HG03442 (cell line): Measurements from ENCODE around the gene PYGB.

ENCODE experiments used
- ATAC-seq: cut with Tn5 transposase; IDR thresholded peaks from one replicate; pipeline ENCODE4 v1.9.1; 2021; ENCODE audit warnings: mild to moderate bottlenecking, moderate library complexity; ENCODE audit not compliant: unreplicated experiment

The PYGB gene

DNA sequence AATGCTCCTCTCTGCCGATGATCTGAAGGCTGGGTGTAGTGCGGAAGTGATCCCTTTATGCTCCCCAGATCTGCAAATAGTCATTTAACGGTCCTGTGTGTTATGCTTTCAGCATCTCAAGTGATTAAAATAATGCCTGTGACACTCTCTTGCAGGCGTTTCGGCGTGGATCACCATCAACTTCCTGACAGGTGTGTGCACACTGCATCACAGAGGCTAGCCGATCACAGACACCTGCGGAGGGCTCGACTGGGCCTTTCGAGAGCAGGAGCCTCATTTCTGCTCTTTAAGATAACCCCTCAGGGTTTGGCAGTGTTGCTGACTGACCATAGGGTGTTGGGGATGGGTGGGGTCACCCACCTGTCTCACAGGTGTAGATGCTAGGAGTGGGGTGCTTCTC, 32.4 kb upstream of the PYGB start:
- ATAC-seq: no peak

DNA sequence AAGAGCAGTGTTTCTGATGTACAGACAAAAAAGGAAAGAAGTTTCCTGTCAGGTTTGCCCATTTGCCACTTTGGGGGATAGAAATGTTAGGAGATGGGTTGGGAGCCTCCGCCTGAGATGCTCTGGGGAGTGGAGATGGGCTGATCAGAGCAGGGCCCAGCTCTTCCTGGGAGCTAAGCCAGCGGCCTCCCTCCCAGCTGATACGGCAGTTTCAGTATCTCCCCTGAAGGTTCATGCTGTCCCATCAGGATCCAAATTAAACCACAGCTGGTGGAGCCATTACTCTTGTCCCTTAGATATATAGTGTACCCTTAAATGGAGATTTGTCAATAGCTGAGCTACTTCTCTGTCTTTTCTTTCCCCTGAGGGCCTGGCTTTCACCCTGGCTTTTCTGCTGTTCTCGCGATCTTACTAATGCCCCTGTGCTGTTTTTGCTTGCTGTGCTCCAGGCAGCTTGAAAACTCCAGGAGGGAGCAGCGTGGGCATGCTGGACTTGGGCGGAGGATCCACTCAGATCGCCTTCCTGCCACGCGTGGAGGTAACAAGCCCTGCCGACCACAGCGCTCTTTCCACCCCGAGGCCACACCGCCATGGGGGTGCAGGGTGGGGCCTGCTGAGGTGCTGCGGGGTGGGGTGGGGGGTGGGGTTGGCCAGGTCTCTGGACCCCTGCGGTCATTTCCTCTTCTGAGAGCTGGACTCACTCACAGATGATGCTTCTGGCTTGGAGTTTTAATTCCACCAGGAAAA, 31.5 kb upstream of the PYGB start:
- ATAC-seq: no peak

DNA sequence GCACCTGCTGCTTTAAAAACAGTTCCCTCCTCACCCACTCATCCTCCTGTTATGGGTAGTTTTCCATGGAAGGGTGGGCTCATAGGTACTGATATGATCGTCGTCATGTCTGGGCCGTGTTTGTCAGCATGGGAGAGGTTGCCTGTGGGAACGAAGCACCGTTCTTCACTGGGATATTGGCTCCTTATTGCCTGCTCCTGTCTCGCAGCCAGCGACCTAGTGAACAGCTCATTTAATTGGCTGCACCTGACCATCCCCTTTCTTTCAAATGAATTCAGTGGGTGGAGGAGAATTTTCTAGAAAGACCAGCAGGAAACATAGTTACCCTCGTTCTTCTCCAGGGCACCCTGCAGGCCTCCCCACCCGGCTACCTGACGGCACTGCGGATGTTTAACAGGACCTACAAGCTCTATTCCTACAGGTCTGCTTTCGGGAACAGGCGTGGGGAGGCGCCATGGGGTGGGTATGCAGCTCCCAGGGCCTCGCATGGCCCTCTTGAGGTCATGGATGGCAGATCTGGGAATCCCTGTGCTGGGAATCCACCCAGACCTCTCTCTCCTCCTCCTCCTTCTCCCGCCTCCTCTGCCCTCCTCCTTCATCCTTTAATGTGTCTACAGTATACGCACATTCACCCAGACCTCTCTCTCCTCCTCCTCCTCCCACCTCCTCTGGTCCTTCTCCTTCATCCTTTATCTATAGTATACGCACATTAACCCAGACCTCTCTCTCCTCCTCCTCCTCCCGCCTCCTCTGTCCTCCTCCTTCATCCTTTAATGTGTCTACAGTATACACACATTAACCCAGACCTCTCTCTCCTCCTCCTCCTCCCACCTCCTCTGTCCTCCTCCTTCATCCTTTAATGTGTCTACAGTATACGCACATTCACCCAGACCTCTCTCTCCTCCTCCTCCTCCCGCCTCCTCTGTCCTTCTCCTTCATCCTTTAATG, 30.4 kb upstream of the PYGB start:
- no peak for ATAC-seq

DNA sequence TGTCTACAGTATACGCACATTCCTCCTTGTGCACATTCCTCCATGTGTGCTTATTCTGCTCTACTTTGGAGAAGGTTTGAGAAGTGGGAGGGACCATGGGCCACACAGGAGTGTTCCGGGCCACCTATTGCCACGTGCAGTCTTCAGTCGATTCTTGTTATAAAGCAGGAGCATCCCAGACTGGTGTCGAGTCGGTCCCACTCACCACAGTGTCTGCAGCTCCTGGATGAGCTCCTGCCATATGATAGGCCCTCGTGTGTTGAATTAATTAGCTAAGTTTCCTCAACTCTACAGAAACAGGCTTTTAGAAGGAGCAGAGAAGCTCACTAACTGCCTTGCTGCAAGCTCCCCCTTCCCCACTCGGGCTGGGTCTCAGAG, 29.8 kb upstream of the PYGB start:
- no peak for ATAC-seq

DNA sequence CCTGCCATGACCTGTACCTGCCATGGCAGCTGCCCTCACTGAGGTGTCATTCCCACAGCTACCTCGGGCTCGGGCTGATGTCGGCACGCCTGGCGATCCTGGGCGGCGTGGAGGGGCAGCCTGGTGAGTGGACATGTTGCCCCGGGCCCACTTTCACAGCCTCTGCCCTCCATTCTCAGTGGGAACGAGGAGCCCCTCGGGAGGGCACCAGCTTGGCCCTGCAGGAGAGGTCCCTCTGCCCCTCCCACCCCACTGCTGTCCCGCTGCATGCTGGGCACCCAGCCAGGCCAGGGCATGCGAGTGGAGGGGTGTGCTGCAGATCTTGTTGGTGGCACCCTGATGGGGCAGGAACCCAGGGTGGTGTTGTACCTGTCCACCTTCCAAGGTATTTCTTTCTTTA, 29.4 kb upstream of the PYGB start:
- ATAC-seq: no peak

DNA sequence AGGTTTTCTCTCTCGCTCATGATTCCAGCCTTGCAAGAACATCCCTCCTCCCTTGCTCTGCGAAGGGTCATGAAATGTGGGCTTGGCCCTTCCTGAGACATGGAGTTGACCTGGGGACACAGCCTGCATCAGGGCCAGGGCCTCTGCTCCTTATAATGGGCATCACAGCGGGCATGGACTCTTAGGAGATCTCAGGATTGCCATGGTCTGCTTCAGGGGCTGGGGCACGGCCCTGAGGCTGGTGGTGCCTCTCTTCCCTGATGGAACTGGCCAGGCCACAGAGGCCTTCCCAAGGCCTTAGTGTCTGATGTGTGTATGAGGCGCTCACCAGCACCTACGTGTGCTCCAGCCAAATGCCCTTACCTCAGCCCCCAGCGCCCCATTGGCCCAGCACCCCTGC, 28.5 kb upstream of the PYGB start:
- no peak for ATAC-seq

DNA sequence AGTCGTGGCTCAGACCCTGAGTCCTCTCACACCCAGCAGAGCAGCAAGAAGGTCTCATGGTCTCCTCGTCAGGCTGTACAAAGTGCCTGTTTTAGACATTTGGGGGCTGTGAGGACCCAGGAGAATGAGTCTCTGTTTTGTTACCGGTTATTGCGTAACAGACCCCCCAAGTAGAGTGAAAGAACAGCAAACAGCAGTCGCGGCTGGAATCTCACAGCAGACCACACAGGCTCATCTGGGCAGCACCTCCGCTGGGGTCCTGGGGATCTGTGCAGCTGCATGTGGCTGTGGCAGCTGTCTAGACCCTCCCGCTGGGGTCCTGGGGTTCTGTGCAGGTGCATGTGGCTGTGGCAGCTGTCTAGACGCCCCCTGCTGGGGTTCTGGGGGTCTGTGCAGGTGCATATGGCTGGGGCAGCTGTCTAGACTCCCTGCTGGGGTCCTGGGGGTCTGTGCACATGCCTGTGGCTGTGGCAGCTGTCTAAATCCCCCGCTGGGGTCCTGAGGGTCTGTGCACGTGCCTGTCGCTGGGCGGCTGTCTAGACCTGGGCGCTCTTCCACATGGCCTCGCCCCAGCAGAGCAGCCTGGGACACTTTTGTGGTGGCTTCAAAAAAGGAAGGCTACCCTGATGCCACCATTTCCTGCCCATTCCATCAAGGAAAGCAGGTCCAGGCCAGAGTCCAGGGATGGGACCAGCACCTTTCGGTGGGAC, 27.7 kb upstream of the PYGB start:
- no peak for ATAC-seq

DNA sequence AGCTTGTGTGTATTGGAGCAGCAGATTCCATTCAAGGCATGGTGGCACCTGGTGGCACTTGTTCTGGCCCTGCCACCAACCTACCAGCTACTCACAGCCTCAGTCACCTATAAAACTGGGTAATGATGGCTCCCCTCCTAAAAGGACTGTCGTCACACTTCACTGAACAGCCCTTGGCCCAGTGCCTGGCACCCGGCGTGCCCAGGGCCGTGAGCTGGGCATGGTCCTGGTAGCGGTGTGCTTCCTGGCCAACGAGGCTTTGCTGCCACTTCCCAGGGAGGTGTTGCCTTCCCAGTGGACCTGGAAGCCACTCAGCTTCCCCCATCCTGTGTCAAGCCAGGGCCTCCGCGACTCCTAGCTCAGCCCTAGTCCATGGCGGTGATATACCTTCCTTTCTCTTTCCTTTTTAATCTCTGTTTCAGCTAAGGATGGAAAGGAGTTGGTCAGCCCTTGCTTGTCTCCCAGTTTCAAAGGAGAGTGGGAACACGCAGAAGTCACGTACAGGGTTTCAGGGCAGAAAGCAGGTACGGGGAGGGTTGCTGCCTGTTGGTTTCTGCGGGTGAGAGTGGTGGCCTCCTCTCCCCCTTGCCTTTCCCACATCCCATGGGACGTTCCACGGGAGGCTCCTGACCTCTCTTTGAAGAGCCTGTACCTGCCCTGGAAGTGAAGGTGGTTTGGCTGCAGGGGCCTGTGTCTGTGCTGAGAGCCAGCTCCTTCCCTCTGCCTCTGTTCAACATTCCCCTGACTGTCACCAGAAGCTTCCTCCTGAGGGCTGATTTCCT, 26.9 kb upstream of the PYGB start:
- no peak for ATAC-seq

DNA sequence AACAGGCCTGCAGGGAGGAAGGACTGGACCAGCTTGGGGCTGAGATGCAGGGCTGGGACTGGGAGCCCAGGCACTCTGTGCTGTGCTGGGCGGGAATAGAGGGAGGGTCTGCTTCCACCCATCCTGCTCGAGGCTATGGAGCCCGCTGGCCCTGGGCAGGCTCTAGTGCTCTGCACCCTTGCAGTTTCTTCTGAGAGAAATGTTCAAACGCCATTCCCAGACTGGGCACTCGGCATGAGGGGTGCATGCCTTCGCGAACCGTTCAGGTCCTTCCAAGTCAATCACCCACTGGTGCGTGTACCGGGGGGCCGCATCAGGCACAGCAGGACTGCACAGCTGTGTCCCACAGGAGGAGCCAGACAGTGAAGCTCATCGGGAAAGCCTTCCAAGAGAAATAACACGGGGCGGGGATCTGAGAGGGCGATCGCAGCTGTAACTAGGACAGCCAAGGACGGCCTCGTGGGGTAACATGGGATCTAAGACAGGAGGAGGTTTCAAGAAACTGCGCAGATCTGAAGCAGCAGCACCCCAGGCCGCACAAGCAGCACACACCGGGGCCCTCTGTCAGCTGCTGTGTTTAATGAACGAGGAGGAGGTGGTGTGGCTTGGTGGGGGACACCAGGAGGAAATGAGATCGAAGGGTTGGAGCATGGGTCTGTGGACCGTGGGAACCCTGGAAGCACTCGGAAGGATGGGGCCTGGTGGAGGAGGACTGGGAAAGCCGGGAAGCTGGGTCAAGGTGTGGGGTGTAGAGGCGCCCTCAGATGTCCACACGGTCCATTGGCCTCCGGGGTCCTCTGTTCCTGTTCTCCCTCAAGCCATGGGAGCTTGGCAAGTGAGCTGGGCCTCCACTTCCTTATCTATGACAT, 26.1 kb upstream of the PYGB start:
- no peak for ATAC-seq

DNA sequence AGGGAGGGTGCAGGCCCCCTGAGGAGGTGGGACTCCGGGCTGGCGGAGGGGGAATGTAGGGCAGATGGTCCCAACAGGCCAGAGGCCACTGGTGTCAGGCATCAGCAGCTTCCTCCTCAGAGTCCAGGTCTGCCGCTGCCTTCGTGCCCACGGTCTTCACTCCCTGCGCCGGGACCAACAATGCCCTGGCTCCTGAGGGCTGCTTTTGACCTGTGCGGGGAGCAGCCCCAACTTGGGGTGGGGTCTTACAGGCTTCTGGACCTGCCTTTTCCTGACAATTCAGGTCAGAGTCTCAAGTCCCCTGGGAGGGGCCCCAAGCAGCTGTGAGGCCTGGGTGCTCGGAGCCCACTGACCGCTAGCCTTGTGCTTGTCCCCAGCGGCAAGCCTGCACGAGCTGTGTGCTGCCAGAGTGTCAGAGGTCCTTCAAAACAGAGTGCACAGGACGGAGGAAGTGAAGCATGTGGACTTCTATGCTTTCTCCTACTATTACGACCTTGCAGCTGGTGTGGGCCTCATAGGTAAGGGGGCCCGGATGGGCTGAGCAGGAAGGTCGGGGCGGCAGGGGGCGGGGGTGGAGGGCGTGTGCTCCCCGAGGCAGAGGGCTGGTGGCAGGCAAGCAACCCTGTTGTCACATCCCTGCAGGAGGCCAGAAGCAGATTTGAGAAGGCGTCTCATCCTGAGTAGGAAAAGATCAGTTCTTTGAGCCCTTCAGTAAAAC, 25.3 kb upstream of the PYGB start:
- ATAC-seq: no peak

DNA sequence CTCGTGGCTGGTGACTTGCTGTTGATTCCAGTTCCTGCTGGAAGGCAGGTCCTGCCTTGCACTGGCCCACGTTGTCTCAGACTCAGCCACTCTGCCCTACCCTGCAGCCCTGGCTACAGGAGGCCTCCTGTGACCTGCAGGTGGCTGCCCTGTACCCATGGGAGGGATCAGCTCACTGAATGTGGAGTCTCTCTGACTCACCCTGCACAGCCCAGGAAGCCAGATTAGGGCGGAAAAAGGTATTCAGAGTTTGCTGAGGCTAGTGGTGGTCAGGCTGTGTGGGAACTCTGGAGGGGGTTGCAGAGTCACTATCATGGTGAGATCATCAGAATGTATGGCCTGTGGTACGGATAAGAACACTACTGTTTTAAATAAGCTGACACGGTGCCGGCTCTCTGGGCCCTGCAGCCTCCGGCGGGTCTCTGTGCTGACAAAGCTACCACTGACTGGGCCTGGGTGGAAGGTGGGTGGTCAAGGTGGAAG, 24.7 kb upstream of the PYGB start:
- no peak for ATAC-seq

DNA sequence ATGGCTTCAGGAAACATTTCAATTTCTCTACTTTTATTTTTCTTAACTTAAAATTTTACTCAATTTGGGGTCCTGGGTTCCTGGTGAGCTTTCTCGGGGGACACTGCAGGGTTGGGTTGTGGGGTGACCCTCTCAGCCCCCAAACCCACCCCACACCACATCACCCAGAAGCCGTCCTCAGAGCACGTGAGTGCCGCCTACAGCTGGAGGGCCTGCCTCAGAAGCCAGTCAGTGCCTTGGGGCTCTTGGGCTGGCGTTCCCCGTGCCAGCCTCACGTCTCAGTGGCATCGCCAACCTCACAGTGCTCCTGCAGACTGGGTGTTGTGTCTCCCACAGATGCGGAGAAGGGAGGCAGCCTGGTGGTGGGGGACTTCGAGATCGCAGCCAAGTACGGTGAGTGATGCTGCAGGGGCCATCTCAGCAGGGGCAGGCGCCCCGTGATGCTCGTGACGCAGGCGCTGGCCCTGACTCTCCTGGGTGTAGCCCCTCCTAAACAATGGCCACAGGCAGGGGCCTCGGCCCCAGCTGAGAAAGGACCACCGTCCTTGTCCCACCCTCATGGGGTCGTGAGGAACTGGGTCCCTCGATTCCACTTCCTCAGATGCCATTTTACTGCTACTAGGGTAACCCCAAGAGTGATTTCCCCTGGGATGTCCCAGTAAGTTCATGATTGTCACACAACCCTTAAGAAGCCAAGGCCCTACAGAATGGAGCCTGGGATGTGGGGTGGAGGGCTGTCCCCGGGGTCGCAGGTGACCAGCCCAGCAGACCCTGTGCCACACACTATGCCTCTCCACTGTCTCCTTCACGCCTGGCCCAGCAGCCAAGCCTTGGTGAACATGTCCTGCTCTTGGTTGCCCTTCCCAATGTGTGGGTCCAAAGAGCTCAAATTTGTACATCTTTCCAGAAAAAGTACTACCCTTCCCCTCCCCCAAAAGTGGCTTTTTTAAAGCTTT, 23.8 kb upstream of the PYGB start:
- no peak for ATAC-seq

DNA sequence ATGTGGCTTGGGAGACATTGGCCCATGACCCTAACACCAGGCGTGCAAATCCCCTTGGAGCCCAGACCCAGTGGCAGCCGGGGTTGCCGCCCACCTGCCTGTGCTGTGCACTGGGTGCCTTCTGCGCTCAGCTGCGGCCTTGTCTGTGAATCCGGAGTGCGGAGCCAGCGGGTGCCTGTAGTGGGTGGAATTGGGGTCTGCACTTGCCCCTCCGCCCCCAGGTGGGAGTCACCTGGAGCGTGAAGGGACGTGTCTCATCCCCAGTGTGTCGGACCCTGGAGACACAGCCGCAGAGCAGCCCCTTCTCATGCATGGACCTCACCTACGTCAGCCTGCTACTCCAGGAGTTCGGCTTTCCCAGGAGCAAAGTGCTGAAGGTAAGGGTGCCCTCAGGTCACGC, 22.9 kb upstream of the PYGB start:
- ATAC-seq: no peak

DNA sequence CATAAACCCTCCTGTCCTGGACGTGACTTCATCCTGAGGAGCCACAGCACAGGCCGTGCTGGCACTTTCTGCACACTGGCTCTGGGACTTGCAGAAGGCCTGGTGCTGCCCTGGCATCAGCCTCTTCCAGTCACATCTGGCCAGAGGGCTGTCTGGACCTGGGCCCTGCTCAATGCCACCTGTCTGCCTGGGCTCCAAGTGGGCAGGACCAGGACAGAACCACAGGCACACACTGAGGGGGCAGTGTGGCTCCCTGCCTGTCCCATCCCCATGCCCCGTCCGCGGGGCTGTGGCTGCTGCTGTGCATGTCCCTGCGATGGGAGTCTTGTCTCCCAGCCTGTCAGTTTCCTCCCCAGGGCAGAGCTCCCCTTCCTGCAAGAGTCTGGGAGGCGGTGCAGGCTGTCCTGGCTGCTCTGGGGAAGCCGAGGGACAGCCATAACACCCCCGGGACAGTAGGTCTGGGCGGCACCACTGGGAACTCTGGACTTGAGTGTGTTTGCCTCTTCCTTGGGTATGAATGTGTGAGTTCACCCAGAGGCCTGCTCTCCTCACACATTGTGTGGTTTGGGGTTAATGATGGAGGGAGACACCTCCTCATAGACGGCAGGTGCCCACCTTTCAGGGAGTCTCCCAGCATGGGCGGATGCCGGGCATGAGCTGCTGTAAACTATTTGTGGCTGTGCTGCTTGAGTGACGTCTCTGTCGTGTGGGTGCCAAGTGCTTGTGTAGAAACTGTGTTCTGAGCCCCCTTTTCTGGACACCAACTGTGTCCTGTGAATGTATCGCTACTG, 22.0 kb upstream of the PYGB start:
- ATAC-seq: no peak

DNA sequence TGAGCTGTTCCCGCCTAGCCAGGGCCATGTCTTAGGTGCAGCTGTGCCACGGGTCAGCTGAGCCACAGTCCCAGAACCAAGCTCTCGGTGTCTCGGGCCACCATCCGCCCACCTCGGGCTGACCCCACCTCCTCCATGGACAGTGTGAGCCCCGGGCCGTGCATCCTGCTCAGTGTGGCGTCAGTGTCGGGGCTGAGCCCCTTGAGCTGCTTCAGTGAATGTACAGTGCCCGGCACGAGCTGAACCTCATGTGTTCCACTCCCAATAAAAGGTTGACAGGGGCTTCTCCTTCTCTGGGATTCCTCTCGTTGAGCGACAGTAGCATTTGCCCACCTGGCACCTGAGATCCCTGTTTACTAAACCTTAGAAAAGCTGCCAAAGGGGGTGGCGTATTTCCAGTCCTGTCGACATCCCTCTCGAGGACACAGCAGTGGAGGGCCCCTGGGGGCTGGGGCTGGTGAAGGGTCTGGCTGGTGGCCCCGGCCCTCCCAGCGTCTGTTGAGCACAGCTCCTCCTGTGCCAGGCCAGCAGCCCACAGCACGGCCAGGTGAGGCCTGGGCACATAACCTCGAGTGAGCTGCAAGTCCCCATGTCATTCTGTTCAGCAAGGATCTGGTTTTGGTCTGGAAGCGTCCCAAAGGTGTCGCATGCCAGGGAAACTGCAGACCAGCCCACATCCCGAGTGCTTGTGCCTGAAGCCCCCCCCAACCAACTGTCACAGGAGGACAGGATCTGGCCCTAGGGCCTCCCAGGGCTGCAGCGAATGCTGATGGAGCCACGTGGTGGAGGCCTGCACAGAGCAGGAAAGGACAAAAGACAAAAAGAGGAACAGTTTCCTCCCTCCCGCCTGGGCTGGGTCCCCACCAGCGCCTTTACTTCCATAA, 21.2 kb upstream of the PYGB start:
- no peak for ATAC-seq

DNA sequence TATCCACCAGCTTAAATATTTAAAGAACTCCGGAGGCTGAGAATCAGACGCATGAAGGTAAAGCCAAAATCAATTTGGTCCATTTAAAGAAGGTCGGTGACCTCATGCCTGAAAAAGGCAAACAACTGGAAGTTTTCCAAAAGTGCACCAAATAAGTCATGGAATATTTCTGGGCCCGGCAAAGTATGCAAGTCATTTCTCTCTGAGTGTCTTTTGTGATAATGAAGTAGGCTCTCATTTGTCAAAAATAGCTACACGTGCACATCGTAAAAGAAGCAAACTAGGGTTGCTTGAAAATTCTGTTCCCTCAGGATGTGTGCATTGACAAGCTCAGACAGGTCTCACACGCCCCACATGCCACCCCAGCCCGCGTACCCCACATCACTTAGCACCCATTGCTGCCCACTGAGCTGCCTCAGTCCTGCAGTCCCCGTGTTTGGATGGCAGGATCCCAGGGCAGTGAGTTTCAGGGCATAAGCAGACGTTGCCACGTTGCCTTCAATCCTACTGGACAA, 20.5 kb upstream of the PYGB start:
- no peak for ATAC-seq
